Endothelial cell (in vitro differentiated cells): Measurements from ENCODE around the gene CDH2. TPM values are rescaled to one million over a fixed set of nuclear protein-coding genes. Genes with fewer than 3 reads are reported as not detected.

ENCODE experiments used
- DNase-seq: peaks from one replicate; pipeline ENCODE4 v3.0.0; 2021; ENCODE audit warnings: low spot score
- H3K27ac Mint-ChIP-seq: one replicate; pipeline ENCODE4 v1.8.0; 2021; ENCODE audit warnings: mixed read lengths, inconsistent platforms; ENCODE audit not compliant: unreplicated experiment
- H3K27me3 Mint-ChIP-seq: one replicate; pipeline ENCODE4 v1.8.0; 2021; ENCODE audit warnings: mild to moderate bottlenecking, moderate library complexity, mixed read lengths, inconsistent platforms; ENCODE audit not compliant: unreplicated experiment
- H3K36me3 Mint-ChIP-seq: one replicate; pipeline ENCODE4 v1.8.0; 2021; ENCODE audit warnings: mild to moderate bottlenecking, low read depth, mixed read lengths, inconsistent platforms; ENCODE audit not compliant: unreplicated experiment
- H3K4me1 Mint-ChIP-seq: one replicate; pipeline ENCODE4 v1.8.0; 2021; ENCODE audit warnings: mild to moderate bottlenecking, mixed read lengths, inconsistent platforms; ENCODE audit not compliant: unreplicated experiment
- H3K4me3 Mint-ChIP-seq: one replicate; pipeline ENCODE4 v1.8.0; 2021; ENCODE audit warnings: mild to moderate bottlenecking, mixed read lengths, inconsistent platforms; ENCODE audit not compliant: unreplicated experiment
- H3K9me3 Mint-ChIP-seq: one replicate; pipeline ENCODE4 v1.8.0; 2021; ENCODE audit warnings: mixed read lengths, inconsistent platforms; ENCODE audit not compliant: unreplicated experiment
- CTCF ChIP-seq: fragments of 200-600 bp; sonication (generic); IDR thresholded peaks from one replicate; pipeline ENCODE4 v1.5.0; 2021; ENCODE audit warnings: antibody characterized with exemption; ENCODE audit not compliant: unreplicated experiment
- total RNA-seq: library from RNA; stranded (reverse); fragmentation: NEBNext Ultra II Directional; extraction: Animal tissue kit (Norgen Biotek cat#: 25700); gene quantifications from one replicate; pipeline ENCODE4 v1.2.1, GENCODE V29; 2021; ENCODE audit not compliant: unreplicated experiment

Gene CDH2
- total RNA-seq, 1 donor from 2014 or later, result 162 TPM

GRCh38 chr18:28012336-28012735, 164.6 kb downstream of the CDH2 start:
- Mint-ChIP-seq H3K9me3 (no peaks in the 10 kb centered on the region), H3K27ac (no peak overlapping the region), H3K27me3 (peaks cover 2% of the 10 kb centered on the region), H3K36me3 (peaks cover 13% of the 10 kb centered on the region), H3K4me1 (no peaks in the 10 kb centered on the region), H3K4me3 (no peak overlapping the region)
- no peak for DNase-seq
- no peak for TF ChIP-seq CTCF

GRCh38 chr18:28009589-28009988, 167.3 kb downstream of the CDH2 start:
- Mint-ChIP-seq H3K4me3 (no peak overlapping the region), H3K4me1 (no peaks in the 10 kb centered on the region), H3K27ac (no peak overlapping the region), H3K27me3 (no peaks in the 10 kb centered on the region), H3K9me3 (no peaks in the 10 kb centered on the region), H3K36me3 (peaks cover 13% of the 10 kb centered on the region)
- DNase-seq, result no peak
- TF ChIP-seq CTCF, result no peak

GRCh38 chr18:28007841-28008240, 169.1 kb downstream of the CDH2 start:
- Mint-ChIP-seq H3K36me3 (peaks cover 13% of the 10 kb centered on the region), H3K9me3 (no peaks in the 10 kb centered on the region), H3K27me3 (no peaks in the 10 kb centered on the region), H3K4me3 (no peak overlapping the region), H3K27ac (no peak overlapping the region), H3K4me1 (no peaks in the 10 kb centered on the region)
- no peak for TF ChIP-seq CTCF
- no peak for DNase-seq

- Mint-ChIP-seq H3K9me3 (no peaks in the 10 kb centered on the region), H3K36me3 (peaks cover 19% of the 10 kb centered on the region), H3K4me3 (no peak overlapping the region), H3K4me1 (no peaks in the 10 kb centered on the region), H3K27ac (no peak overlapping the region), H3K27me3 (no peaks in the 10 kb centered on the region)
- DNase-seq, result no peak
- TF ChIP-seq CTCF, result no peak
Measured at GRCh38 chr18:28005164-28005563, 171.8 kb downstream of the CDH2 start.

- Mint-ChIP-seq H3K4me1 (no peaks in the 10 kb centered on the region), H3K27ac (no peak overlapping the region), H3K36me3 (peaks cover 25% of the 10 kb centered on the region), H3K4me3 (no peak overlapping the region), H3K27me3 (no peaks in the 10 kb centered on the region), H3K9me3 (no peaks in the 10 kb centered on the region)
- no peak for DNase-seq
- no peak for TF ChIP-seq CTCF
Measured at GRCh38 chr18:28004606-28005005, 172.3 kb downstream of the CDH2 start.
